GM18873 (cell line): Measurements from ENCODE around the gene SLC25A11.

Source experiments
- ATAC-seq: cut with Tn5 transposase; IDR thresholded peaks from one replicate; pipeline ENCODE4 v1.9.1; 2021; ENCODE audit warnings: mild to moderate bottlenecking, moderate library complexity, moderate number of reproducible peaks; ENCODE audit not compliant: unreplicated experiment, low FRiP score

The SLC25A11 gene

GRCh38 chr17:4966844-4967538 lies 27.1 kb upstream of the SLC25A11 start:
- peak; percentile 79 for ATAC-seq

DNA sequence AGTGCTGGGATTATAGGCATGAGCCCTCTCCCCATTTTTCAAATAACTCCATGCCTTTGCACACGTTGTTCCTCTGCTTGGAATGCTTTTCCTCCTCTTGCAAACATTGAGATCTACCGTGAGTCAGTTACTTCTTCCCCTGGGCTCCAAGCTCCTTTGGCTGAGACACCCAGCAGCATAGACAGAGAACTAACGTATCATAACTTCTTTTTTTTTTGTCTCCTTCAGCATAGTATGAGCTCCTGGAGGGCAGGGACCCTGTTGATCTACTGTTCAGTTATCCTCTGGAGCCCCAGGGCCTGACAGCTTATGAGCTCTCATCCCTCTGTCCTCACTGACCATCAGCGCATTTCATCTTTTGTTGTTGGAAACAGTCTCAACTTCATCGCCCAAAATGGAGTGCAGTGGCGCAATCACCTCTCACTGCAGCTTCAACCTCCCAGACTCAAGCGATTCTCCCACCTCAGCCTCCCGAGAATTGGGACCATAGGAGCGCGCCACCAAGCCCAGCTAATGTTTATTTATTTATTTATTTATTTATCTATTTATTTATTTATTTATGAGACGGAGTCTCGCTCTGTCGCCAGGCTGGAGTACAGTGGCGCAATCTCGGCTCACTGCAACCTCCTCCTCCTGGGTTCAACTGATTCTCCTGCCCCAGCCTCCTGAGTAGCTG lies 25.6 kb upstream of the SLC25A11 start:
- ATAC-seq, result no peak

GRCh38 chr17:4960279-4960922 lies 20.6 kb upstream of the SLC25A11 start:
- ATAC-seq, result no peak

- no peak for ATAC-seq
Observed at GRCh38 chr17:4959261-4959965, 19.6 kb upstream of the SLC25A11 start.

GRCh38 chr17:4958102-4958501 lies 18.3 kb upstream of the SLC25A11 start:
- ATAC-seq, result no peak

GRCh38 chr17:4956493-4957061 lies 16.7 kb upstream of the SLC25A11 start:
- ATAC-seq, result no peak

DNA sequence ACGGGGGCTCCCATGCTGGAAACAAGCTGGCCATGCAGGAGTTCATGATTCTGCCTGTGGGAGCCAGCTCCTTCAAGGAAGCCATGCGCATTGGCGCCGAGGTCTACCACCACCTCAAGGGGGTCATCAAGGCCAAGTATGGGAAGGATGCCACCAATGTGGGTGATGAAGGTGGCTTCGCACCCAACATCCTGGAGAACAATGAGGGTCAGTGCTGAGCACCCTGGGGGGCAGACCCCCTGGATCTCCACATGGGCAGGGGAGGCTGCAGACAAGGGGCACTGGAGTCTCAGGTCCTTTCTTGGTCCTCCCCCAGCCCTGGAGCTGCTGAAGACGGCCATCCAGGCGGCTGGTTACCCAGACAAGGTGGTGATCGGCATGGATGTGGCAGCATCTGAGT lies 15.2 kb upstream of the SLC25A11 start:
- no peak for ATAC-seq

DNA sequence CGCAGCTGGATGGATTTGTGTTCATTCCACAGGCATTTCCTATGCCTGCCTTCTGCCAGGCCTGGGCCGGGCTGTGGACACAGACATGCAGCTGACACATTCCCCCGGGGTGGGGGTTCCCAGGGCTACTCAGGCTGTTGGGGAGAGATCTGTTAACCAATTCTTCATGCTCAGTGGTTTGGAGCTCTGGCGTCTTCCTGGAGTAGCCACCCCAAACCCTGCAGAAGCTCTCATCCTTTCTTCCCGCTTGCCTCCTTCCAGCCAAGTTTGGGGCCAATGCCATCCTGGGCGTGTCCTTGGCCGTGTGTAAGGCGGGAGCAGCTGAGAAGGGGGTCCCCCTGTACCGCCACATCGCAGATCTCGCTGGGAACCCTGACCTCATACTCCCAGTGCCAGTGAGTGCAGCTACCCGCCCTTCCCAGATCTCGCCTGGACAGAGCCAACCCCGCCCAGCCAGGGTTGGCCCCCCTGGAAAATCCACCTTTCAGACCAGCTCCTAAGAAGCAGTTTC lies 13.7 kb upstream of the SLC25A11 start:
- ATAC-seq, result no peak

GRCh38 chr17:4951486-4951885 lies 11.6 kb upstream of the SLC25A11 start:
- no peak for ATAC-seq

DNA sequence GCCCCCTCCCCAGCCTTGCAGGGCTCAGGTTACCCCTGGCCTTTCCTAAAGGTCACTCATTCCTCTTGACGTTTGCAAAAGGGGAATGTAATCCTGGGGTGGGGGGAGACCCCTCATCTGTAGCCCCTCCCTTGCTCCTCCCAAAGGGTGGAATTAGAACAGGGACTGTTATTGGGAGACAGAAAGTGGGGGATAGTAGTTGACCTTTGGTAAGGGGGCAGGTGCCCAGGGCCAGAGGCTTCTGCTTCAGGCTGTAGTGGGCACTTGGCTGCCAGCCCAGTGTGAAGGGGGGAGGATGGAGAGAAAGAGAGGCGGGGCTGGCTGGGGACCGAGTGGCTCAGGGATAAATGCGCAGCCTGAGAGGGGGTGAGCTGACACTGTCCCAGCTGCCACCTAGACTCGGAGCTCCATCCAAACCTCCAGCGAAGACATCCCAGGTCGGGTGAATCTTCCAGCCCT lies 10.9 kb upstream of the SLC25A11 start, which contains the start of gene ENO3:
Gene ENO3 (plus strand): TSS at position 374 of the 459 bp plus-strand sequence. CDS start 711 bp downstream, outside the sequence.
- no peak for ATAC-seq

DNA sequence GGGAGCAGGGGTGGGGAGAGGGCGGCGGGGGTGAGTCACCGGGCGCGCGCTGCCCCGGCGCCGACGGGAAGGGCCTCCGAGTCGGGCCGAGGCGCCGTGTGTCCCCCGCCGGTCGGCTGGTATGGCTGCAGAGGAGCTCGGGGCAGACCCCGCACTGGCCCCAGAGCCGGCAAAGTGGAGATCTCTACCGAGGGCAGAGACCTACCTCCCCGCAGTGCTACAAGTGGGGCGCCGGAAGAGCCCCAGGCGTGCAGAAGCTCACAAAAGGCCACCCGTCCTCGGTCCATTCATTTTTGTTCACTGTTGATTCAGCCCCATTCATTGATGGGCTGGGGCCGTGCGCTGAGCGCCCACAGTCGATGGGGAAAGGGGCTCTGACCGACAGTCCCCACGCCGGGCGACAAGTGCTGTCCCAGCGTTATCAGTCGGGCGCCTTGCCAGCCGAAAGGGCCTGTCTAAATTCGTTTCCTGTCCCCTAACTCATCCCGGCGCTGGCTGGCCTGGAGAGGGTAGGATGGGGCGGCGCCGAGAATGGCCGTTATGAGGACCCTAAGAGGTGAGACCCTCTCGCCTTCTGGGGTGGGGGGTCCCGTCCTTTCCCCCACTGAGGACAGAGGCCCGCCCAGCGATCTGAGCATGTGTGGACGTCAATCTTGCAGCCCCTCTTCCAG lies 10.4 kb upstream of the SLC25A11 start:
- ATAC-seq, result no peak

DNA sequence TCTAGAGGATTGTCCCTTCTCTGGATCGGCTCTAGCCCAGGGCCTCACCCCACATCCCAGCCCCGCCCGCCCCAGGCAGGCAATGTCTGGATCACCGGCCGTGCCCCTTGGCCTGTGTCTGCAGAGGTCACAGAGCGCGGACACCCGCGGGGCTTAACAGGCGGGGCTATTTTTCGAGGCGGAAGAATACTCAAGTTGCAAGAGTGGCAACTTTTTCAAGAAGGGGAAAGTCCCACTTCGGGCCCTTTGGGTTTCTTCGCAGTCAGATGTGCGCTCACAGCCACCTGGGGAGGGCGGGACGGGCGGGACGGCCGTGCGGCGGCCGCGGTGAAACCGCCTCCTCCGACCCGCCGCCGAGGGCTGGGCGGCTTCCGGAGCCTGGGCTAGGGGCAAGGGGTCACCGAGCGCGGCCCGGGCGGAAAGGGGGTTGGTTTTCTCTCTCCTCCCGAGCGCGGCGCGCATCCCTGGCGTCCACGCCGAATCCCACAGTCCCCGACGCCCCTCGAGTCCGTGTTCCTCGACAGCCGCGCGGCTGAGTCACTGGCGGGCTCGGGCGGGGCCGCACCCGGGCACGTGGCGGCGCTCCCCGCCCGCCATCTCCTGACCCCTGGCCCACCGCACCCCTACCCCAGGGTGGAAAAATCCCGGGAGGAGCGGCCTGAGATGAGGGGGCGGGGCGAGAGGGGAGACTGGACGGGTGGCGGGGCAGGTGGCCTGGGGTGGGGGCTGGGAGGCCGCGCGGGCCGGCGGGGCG lies 9.7 kb upstream of the SLC25A11 start:
- peak; percentile 30 for ATAC-seq

- ATAC-seq, result peak; percentile 17
Observed at GRCh38 chr17:4948931-4949320, 9.1 kb upstream of the SLC25A11 start.

DNA sequence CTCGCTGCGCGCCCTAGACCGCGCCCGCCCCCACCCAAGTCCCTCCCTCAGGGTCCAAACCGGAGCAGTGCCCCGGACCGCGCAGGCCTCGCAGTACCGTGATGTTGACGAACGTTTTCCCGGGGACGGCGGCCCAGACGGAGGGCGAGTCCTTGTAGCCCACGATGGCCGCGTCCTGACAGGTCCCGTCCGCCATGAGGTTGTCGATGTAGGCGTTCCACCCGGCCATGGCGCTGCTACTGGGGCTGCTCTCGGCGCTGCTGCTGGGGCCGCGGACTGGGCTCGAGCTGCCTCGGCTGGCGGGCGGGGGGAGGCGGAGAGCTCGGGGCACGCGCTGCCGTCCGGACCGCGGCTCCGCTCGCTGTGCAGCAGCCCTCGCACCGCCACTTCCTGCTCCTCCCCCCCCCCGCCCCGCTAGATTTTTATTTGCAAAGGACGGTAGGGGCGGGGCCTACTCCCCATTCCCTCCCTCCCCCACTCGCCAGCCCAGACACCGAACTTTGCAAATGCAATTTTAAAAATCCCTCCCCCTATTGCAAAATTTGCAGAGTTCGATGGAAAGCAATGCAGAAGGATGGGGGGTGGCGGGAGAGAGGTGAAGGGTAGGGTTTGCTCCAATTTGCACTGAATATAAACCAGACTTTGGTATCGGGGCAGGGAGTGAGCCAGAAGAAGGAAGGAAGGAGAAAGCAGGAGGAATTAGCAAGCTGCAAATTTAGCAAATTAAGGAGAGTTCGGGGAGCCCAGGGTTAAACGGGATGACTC lies 8.5 kb upstream of the SLC25A11 start, which contains the start of gene PFN1:
Gene PFN1 (minus strand): TSS at position 365 of the 765 bp plus-strand sequence. CDS start 136 bp downstream, at position 229.
- ATAC-seq, result peak; percentile 16

DNA sequence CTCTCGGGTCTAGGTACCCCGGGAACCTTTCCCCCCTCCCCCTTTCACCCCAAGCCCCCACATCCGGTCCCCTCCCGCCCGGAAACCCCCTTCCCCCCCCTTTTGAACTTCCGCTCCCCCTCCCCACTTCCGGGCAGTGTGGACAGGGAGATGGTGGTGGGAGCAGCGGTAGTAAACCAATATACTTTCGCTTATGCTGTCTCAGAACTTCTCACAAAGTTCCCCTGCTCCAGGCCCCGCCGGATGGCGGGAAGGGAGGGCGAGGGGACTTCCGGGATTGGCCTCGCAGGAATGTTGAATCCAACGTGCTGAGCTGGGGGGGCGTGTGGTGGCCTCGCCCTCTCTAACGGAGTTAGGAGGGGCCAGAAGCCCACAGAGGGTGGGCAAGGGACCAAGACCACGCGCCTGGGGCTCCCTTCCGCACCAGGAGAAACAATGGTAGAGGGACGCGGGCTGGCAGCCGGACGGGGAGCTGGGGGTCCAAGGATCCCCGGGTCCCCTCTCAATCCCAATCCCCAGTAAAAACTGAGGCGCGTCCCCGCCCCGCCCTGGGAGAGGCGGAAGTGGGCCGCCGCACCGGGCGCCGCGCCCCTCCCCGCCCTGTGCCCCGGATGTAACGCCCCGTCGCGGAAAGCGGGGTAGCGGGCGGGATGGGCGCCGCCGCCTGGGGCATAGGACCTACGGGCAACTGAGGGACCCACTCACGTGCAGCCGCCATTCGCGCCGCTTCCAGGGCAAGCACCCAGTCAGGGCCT lies 7.7 kb upstream of the SLC25A11 start:
- ATAC-seq, result no peak

DNA sequence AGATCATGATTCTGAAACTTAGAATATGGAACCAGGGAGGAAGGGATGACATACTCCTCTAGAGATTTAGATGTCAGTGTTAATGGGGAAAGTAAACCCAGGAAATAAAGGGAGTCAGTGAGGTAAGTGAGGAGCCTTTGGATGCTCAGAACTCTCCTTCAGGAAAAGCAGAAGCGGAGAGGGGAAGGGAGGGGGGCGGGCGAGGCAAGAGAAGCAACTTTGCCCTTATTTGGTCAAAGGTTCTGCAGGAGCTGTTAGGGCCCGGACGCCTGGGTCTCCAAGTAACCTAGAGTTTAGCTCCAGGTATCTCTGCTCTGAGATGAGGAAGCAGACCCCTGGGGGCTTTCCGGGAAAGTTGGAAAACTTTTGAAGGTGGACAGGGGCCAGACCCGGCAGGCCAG lies 7.2 kb upstream of the SLC25A11 start:
- no peak for ATAC-seq

- ATAC-seq, result no peak
Observed at GRCh38 chr17:4946312-4946976, 6.6 kb upstream of the SLC25A11 start.
